GM21367 (cell line): Measurements from ENCODE around the gene FBXO34.
"Not testable (repeated sequence)": the region's sequence is repeated elsewhere in the genome, so short reads cannot be mapped to it uniquely, and the experiment has no call there.

Experiments
- ATAC-seq: cut with Tn5 transposase; IDR thresholded peaks from one replicate; pipeline ENCODE4 v1.9.1; 2021; ENCODE audit not compliant: unreplicated experiment

FBXO34 gene

GRCh38 chr14:55340482-55340881 is 69.3 kb downstream of the FBXO34 start:
- ATAC-seq = no peak

GRCh38 chr14:55341781-55342180 is 70.6 kb downstream of the FBXO34 start:
- ATAC-seq = no peak

- not testable (repeated sequence) for ATAC-seq
These were observed 73.5 kb downstream of the FBXO34 start for GRCh38 chr14:55344582-55345163.

GRCh38 chr14:55347040-55347439 is 75.8 kb downstream of the FBXO34 start:
- ATAC-seq = no peak

- ATAC-seq = no peak
These were observed 76.5 kb downstream of the FBXO34 start for GRCh38 chr14:55347748-55348147.

- no peak for ATAC-seq
These were observed 77.7 kb downstream of the FBXO34 start for GRCh38 chr14:55348766-55349453.

GRCh38 chr14:55349565-55349964 is 78.3 kb downstream of the FBXO34 start:
- no peak for ATAC-seq

- no peak for ATAC-seq
These were observed 79.2 kb downstream of the FBXO34 start for GRCh38 chr14:55350461-55350860.

GRCh38 chr14:55351111-55351510 is 79.9 kb downstream of the FBXO34 start:
- no peak for ATAC-seq

GRCh38 chr14:55352201-55352600 is 81.0 kb downstream of the FBXO34 start:
- ATAC-seq = no peak

GRCh38 chr14:55353686-55354467 is 82.7 kb downstream of the FBXO34 start:
- no peak for ATAC-seq

GRCh38 chr14:55354500-55354899 is 83.3 kb downstream of the FBXO34 start:
- ATAC-seq = peak; percentile 58

- ATAC-seq = no peak
These were observed 84.7 kb downstream of the FBXO34 start for GRCh38 chr14:55355922-55356321.

GRCh38 chr14:55356913-55357312 is 85.7 kb downstream of the FBXO34 start:
- ATAC-seq = no peak

GRCh38 chr14:55359307-55359706 is 88.1 kb downstream of the FBXO34 start:
- ATAC-seq = no peak

- no peak for ATAC-seq
These were observed 90.0 kb downstream of the FBXO34 start for GRCh38 chr14:55361190-55361589.

GRCh38 chr14:55366271-55366670 is 95.0 kb downstream of the FBXO34 start:
- ATAC-seq = no peak

- no peak for ATAC-seq
These were observed 99.7 kb downstream of the FBXO34 start for GRCh38 chr14:55370883-55371455.

GRCh38 chr14:55372423-55372822 is 101.2 kb downstream of the FBXO34 start:
- ATAC-seq = no peak

GRCh38 chr14:55372825-55373224 is 101.6 kb downstream of the FBXO34 start:
- ATAC-seq = no peak

- ATAC-seq = no peak
These were observed 102.8 kb downstream of the FBXO34 start for GRCh38 chr14:55373784-55374705.
